Stimulated activated CD8-positive, alpha-beta memory T cell treated with anti-CD3 and anti-CD28 coated beads, Interleukin-15, amount 100 ng/mL, for 48 hours (primary cell): ENCODE data around the gene STMND1.

Experiments used
- DNase-seq, 2 donors: peaks; one replicate each; pipeline ENCODE4 v3.0.0-alpha.2; 2020; ENCODE audit warnings: low read depth in 2 of 2

STMND1 gene

GRCh38 chr6:17161076-17161475 lies 59.2 kb downstream of the STMND1 start:
- no peak for DNase-seq

- DNase-seq, result no peak
Observed at GRCh38 chr6:17165383-17165782, 63.5 kb downstream of the STMND1 start.

GRCh38 chr6:17167327-17167979 lies 65.6 kb downstream of the STMND1 start:
- no peak for DNase-seq

GRCh38 chr6:17169291-17169690 lies 67.4 kb downstream of the STMND1 start:
- DNase-seq, result no peak

DNA sequence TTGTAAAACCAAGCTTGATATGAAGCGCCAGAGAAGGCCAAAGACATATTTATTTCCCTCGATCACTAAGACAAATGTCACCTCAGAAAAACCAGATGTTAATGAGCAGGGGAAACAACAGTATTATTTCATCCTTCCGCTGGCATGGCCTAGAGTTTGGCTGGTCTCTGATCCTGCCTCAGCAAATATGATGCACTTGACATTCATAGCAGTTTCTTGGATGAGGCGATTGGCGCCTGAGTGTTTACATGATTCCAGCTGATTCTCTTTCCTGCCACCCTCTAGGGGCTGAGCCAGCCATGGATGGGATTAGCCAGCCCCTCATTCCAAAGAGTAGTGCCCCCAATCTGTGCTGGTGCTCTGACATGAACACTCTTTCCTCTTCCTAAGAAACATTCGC lies 67.9 kb downstream of the STMND1 start:
- no peak for DNase-seq

- DNase-seq, result no peak
Observed at GRCh38 chr6:17172836-17173470, 71.1 kb downstream of the STMND1 start.

- DNase-seq, result no peak
Observed at GRCh38 chr6:17178326-17178725, 76.5 kb downstream of the STMND1 start.

DNA sequence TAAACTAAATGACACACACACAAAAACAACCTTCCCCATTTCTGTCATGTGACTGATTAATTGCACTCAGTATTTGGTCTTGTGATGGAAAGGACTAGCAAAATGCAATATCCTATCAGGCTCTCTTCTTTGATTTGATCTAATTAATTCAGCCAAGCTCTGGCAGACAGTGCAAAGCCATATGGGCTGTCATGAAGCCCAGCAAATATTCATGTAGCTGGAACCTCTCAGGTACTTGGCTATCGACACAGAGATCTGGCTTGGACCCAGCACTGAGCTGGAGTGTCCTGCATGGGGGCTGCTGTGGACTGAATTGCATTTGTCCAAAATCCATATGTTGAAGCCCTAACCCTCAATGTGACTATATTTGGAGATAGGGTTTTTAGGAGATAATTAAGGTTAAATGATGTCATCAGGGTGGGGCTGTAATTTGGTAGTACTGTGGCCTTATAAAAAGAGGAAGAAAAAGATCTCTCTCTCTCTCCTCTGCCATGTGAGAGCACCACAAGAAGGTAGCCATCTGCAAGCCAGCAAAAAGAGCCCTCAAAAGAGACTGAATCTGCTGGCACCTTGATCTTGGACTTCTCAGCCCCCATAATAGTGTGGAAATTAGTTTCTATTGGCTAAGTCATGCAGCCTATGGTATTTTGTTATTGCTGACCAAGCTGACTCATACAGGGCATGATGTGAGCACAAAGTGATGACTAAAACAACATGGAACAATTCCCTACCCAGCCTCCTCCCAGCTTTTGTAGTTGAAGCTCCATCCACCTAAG lies 77.1 kb downstream of the STMND1 start:
- DNase-seq, result no peak

- DNase-seq, result no peak
Observed at GRCh38 chr6:17179530-17180073, 77.8 kb downstream of the STMND1 start.
